Stimulated activated naive B cell treated with anti-CD40 and anti-IgM and Interleukin-4, amounts not matched to agents 10 μg/mL and 1 μg/mL and 100 μg/mL, for 72 hours (primary cell): Measurements from ENCODE around the gene HGD.

ENCODE experiments used
- ATAC-seq, 2 donors: fragments of 150-1000 bp; cut with Tn5 transposase; replicated peaks; 2 replicates each; pipeline ENCODE4 v1.10.0; 2021; ENCODE audit warnings: moderate library complexity in 1 of 2
- DNase-seq: peaks from one replicate; pipeline ENCODE4 v3.0.0; 2021
- H3K27ac Mint-ChIP-seq: one replicate; pipeline ENCODE4 v1.8.0; 2022; ENCODE audit warnings: mild to moderate bottlenecking, mixed read lengths
- H3K27me3 Mint-ChIP-seq, 2 donors: one replicate each; pipeline ENCODE4 v1.8.0; 2022; ENCODE audit warnings: mixed read lengths in 2 of 2
- H3K36me3 Mint-ChIP-seq, 2 donors: one replicate each; pipeline ENCODE4 v1.8.0; 2022; ENCODE audit warnings: mixed read lengths in 2 of 2, mild to moderate bottlenecking in 1 of 2
- H3K4me1 Mint-ChIP-seq, 2 donors: one replicate each; pipeline ENCODE4 v1.8.0; 2022; ENCODE audit warnings: mixed read lengths in 2 of 2, mild to moderate bottlenecking in 1 of 2
- H3K4me3 Mint-ChIP-seq, 2 donors: one replicate each; pipeline ENCODE4 v1.8.0; 2022; ENCODE audit warnings: mild to moderate bottlenecking in 2 of 2, mixed read lengths in 2 of 2, moderate library complexity in 1 of 2
- H3K9me3 Mint-ChIP-seq, 2 donors: one replicate each; pipeline ENCODE4 v1.8.0; 2022; ENCODE audit warnings: mixed read lengths in 2 of 2, mild to moderate bottlenecking in 1 of 2

Gene HGD

GRCh38 chr3:120661106-120661905 lies 20.7 kb downstream of the HGD start:
- no peak overlapping the region for H3K27ac Mint-ChIP-seq
- ATAC-seq, result no peak

GRCh38 chr3:120659834-120660233 lies 22.2 kb downstream of the HGD start:
- Mint-ChIP-seq H3K27me3 (peaks cover 21 to 26% of the 10 kb centered on the region in 2 donors), H3K4me1 (peaks cover 4 to 7% of the 10 kb centered on the region in 2 donors), H3K36me3 (peaks cover 0 to 6% of the 10 kb centered on the region in 2 donors), H3K27ac (no peak overlapping the region), H3K4me3 (no peak overlapping the region), H3K9me3 (peaks cover 0 to 1% of the 10 kb centered on the region in 2 donors)
- DNase-seq, result no peak
- no peak for ATAC-seq

More at GRCh38 chr3:120661106-120661905, 20.7 kb downstream of the HGD start:
- no peak overlapping the region for H3K4me3 Mint-ChIP-seq
- peaks cover 27 to 37% of the 10 kb centered on the region in 2 donors for H3K27me3 Mint-ChIP-seq
- DNase-seq, result no peak
- H3K9me3 Mint-ChIP-seq, result peaks cover 0 to 1% of the 10 kb centered on the region in 2 donors
- peaks cover 4 to 7% of the 10 kb centered on the region in 2 donors for H3K4me1 Mint-ChIP-seq
- H3K36me3 Mint-ChIP-seq, result peaks cover 0 to 6% of the 10 kb centered on the region in 2 donors

GRCh38 chr3:120659285-120659684 lies 22.8 kb downstream of the HGD start:
- Mint-ChIP-seq H3K4me3 (no peak overlapping the region), H3K4me1 (peaks cover 4 to 7% of the 10 kb centered on the region in 2 donors), H3K27me3 (peaks cover 19 to 27% of the 10 kb centered on the region in 2 donors), H3K27ac (no peak overlapping the region), H3K9me3 (peaks cover 0 to 3% of the 10 kb centered on the region in 2 donors), H3K36me3 (peaks cover 0 to 6% of the 10 kb centered on the region in 2 donors)
- ATAC-seq (no peak), DNase-seq (no peak)

- H3K36me3 Mint-ChIP-seq, result no peaks in the 10 kb centered on the region
- peaks cover 0 to 6% of the 10 kb centered on the region in 2 donors for H3K27me3 Mint-ChIP-seq
- H3K27ac Mint-ChIP-seq, result no peak overlapping the region
- peaks cover 4 to 11% of the 10 kb centered on the region in 2 donors for H3K4me1 Mint-ChIP-seq
- DNase-seq (no peak), ATAC-seq (no peak)
- H3K9me3 Mint-ChIP-seq, result peaks cover 0 to 2% of the 10 kb centered on the region in 2 donors
- H3K4me3 Mint-ChIP-seq, result no peak overlapping the region
Measured at GRCh38 chr3:120652896-120653545, 29.0 kb downstream of the HGD start.

GRCh38 chr3:120652281-120652680 lies 29.8 kb downstream of the HGD start:
- peaks cover 0 to 2% of the 10 kb centered on the region in 2 donors for H3K9me3 Mint-ChIP-seq
- ATAC-seq (no peak), DNase-seq (no peak)
- H3K4me1 Mint-ChIP-seq, result peaks cover 4 to 11% of the 10 kb centered on the region in 2 donors
- peaks cover 0 to 6% of the 10 kb centered on the region in 2 donors for H3K27me3 Mint-ChIP-seq
- H3K36me3 Mint-ChIP-seq, result no peaks in the 10 kb centered on the region
- H3K4me3 Mint-ChIP-seq, result no peak overlapping the region
- no peak overlapping the region for H3K27ac Mint-ChIP-seq

- Mint-ChIP-seq H3K4me3 (no peak overlapping the region), H3K4me1 (peaks cover 4 to 11% of the 10 kb centered on the region in 2 donors), H3K9me3 (peaks cover 0 to 2% of the 10 kb centered on the region in 2 donors), H3K27me3 (peaks cover 0 to 6% of the 10 kb centered on the region in 2 donors), H3K36me3 (no peaks in the 10 kb centered on the region), H3K27ac (peak overlapping the region; percentile 48)
- DNase-seq (no peak), ATAC-seq (no peak)
Measured at GRCh38 chr3:120650311-120650710, 31.7 kb downstream of the HGD start.

GRCh38 chr3:120649830-120650233 lies 32.2 kb downstream of the HGD start:
- Mint-ChIP-seq H3K27me3 (peaks cover 0 to 6% of the 10 kb centered on the region in 2 donors), H3K27ac (peak overlapping the region; percentile 48), H3K36me3 (no peaks in the 10 kb centered on the region), H3K9me3 (peaks cover 0 to 2% of the 10 kb centered on the region in 2 donors), H3K4me3 (no peak overlapping the region), H3K4me1 (peaks cover 4 to 11% of the 10 kb centered on the region in 2 donors)
- DNase-seq (no peak), ATAC-seq (peak; percentile 79 to 83)

GRCh38 chr3:120648290-120648689 lies 33.7 kb downstream of the HGD start:
- Mint-ChIP-seq H3K4me3 (no peak overlapping the region), H3K27me3 (no peaks in the 10 kb centered on the region), H3K36me3 (no peaks in the 10 kb centered on the region), H3K4me1 (peaks cover 4 to 11% of the 10 kb centered on the region in 2 donors), H3K27ac (no peak overlapping the region), H3K9me3 (no peaks in the 10 kb centered on the region)
- DNase-seq (no peak), ATAC-seq (no peak)

GRCh38 chr3:120646771-120647432 lies 35.1 kb downstream of the HGD start:
- H3K4me3 Mint-ChIP-seq, result no peak overlapping the region
- no peak for DNase-seq

GRCh38 chr3:120645083-120645845 lies 36.8 kb downstream of the HGD start:
- H3K36me3 Mint-ChIP-seq, result no peaks in the 10 kb centered on the region
- H3K27ac Mint-ChIP-seq, result no peak overlapping the region
- no peaks in the 10 kb centered on the region for H3K9me3 Mint-ChIP-seq
- no peak overlapping the region for H3K4me3 Mint-ChIP-seq
- ATAC-seq (no peak), DNase-seq (no peak)
- no peaks in the 10 kb centered on the region for H3K27me3 Mint-ChIP-seq
- peaks cover 4 to 13% of the 10 kb centered on the region in 2 donors for H3K4me1 Mint-ChIP-seq

More at GRCh38 chr3:120646771-120647432, 35.1 kb downstream of the HGD start:
- H3K27me3 Mint-ChIP-seq, result no peaks in the 10 kb centered on the region
- H3K9me3 Mint-ChIP-seq, result no peaks in the 10 kb centered on the region
- H3K36me3 Mint-ChIP-seq, result no peaks in the 10 kb centered on the region
- H3K27ac Mint-ChIP-seq, result no peak overlapping the region
- peaks cover 4 to 15% of the 10 kb centered on the region in 2 donors for H3K4me1 Mint-ChIP-seq
- ATAC-seq, result no peak

GRCh38 chr3:120642368-120642948 lies 39.6 kb downstream of the HGD start:
- Mint-ChIP-seq H3K36me3 (no peaks in the 10 kb centered on the region), H3K27ac (no peak overlapping the region), H3K27me3 (peaks cover 0 to 5% of the 10 kb centered on the region in 2 donors), H3K4me1 (peaks cover 0 to 4% of the 10 kb centered on the region in 2 donors), H3K4me3 (no peak overlapping the region), H3K9me3 (peaks cover 3 to 4% of the 10 kb centered on the region in 2 donors)
- DNase-seq, result no peak
- ATAC-seq, result peak; percentile 65 to 72

GRCh38 chr3:120641696-120642246 lies 40.3 kb downstream of the HGD start:
- Mint-ChIP-seq H3K4me1 (peaks cover 0 to 4% of the 10 kb centered on the region in 2 donors), H3K4me3 (no peak overlapping the region), H3K27me3 (peaks cover 0 to 5% of the 10 kb centered on the region in 2 donors), H3K36me3 (no peaks in the 10 kb centered on the region), H3K27ac (no peak overlapping the region), H3K9me3 (peaks cover 3 to 4% of the 10 kb centered on the region in 2 donors)
- DNase-seq (no peak), ATAC-seq (no peak)

- H3K27ac Mint-ChIP-seq, result no peak overlapping the region
- peaks cover 0 to 4% of the 10 kb centered on the region in 2 donors for H3K4me1 Mint-ChIP-seq
- H3K36me3 Mint-ChIP-seq, result no peaks in the 10 kb centered on the region
- H3K27me3 Mint-ChIP-seq, result peaks cover 0 to 5% of the 10 kb centered on the region in 2 donors
- no peak overlapping the region for H3K4me3 Mint-ChIP-seq
- DNase-seq, result no peak
- H3K9me3 Mint-ChIP-seq, result peaks cover 3 to 4% of the 10 kb centered on the region in 2 donors
- ATAC-seq, result no peak
Measured at GRCh38 chr3:120640231-120640630, 41.8 kb downstream of the HGD start.
